Stimulated activated CD4-positive, alpha-beta T cell treated with anti-CD3 and anti-CD28 coated beads, Interleukin-2, amount 100 ng/mL, for 4 hours (primary cell): ENCODE data around the gene MEGF8.
A peak's percentile ranks its signal among the peaks of the same experiment; 100 is the strongest.

Source experiments
- DNase-seq: peaks from one replicate; pipeline ENCODE4 v3.0.0-alpha.2; 2020; ENCODE audit warnings: low read depth

MEGF8 gene

GRCh38 chr19:42419309-42419708 is 93.9 kb downstream of the MEGF8 start:
- DNase-seq = no peak

- DNase-seq = peak; percentile 67
Measured at GRCh38 chr19:42420055-42420544, 94.7 kb downstream of the MEGF8 start.

- DNase-seq = no peak
Measured at GRCh38 chr19:42421101-42421500, 95.7 kb downstream of the MEGF8 start.

- DNase-seq = no peak
Measured at GRCh38 chr19:42421591-42422031, 96.2 kb downstream of the MEGF8 start.

GRCh38 chr19:42422092-42422900 is 96.9 kb downstream of the MEGF8 start:
- no peak for DNase-seq

- DNase-seq = peak; percentile 25
Measured at GRCh38 chr19:42422901-42423461, 97.5 kb downstream of the MEGF8 start.

- peak; percentile 90 for DNase-seq
Measured at GRCh38 chr19:42423462-42424344, 98.3 kb downstream of the MEGF8 start.

- no peak for DNase-seq
Measured at GRCh38 chr19:42424345-42424707, 98.9 kb downstream of the MEGF8 start.

- DNase-seq = no peak
Measured at GRCh38 chr19:42424712-42425131, 99.3 kb downstream of the MEGF8 start.

- no peak for DNase-seq
Measured at GRCh38 chr19:42426643-42427042, 101.2 kb downstream of the MEGF8 start.

- no peak for DNase-seq
Measured at GRCh38 chr19:42427313-42427712, 101.9 kb downstream of the MEGF8 start, which contains the start of gene LIPE. Gene LIPE, minus strand, starts transcription at chr19:42427388. Its CDS starts 239 bp downstream, at chr19:42427149.
